ENCODE results near the gene HSDL2. TPM values are rescaled to one million over a fixed set of nuclear protein-coding genes. Genes with fewer than 3 reads are reported as not detected.

Gene HSDL2
- total and polyA plus RNA-seq, 10 of the 15 experiments (the other 5 are each of a cell fraction or from before 2014, with no cell fraction given) = 20.9 to 46.1 (median 27.0) TPM

GRCh38 chr9:112396416-112396815, 16.5 kb downstream of the HSDL2 start (continued):
- TF ChIP-seq, protein P1, sequence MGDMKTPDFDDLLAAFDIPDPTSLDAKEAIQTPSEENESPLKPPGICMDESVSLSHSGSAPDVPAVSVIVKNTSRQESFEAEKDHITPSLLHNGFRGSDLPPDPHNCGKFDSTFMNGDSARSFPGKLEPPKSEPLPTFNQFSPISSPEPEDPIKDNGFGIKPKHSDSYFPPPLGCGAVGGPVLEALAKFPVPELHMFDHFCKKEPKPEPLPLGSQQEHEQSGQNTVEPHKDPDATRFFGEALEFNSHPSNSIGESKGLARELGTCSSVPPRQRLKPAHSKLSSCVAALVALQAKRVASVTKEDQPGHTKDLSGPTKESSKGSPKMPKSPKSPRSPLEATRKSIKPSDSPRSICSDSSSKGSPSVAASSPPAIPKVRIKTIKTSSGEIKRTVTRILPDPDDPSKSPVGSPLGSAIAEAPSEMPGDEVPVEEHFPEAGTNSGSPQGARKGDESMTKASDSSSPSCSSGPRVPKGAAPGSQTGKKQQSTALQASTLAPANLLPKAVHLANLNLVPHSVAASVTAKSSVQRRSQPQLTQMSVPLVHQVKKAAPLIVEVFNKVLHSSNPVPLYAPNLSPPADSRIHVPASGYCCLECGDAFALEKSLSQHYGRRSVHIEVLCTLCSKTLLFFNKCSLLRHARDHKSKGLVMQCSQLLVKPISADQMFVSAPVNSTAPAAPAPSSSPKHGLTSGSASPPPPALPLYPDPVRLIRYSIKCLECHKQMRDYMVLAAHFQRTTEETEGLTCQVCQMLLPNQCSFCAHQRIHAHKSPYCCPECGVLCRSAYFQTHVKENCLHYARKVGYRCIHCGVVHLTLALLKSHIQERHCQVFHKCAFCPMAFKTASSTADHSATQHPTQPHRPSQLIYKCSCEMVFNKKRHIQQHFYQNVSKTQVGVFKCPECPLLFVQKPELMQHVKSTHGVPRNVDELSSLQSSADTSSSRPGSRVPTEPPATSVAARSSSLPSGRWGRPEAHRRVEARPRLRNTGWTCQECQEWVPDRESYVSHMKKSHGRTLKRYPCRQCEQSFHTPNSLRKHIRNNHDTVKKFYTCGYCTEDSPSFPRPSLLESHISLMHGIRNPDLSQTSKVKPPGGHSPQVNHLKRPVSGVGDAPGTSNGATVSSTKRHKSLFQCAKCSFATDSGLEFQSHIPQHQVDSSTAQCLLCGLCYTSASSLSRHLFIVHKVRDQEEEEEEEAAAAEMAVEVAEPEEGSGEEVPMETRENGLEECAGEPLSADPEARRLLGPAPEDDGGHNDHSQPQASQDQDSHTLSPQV (IDR thresholded peaks at IDR 0.05) = no peak

- no peak for ATAC-seq
- H3K79me2 ChIP-seq (ENCODE audit: control insufficient read depth, insufficient read depth, low read length) = no peaks in the 10 kb centered on the region
- no TSS peak for BruUV-seq (replicated peaks)
- H3K4me2 ChIP-seq (ENCODE audit: control insufficient read depth, insufficient read depth) = no peak overlapping the region
- DNase-seq (ENCODE audit: low read depth, low spot score) = no peak
- no peak overlapping the region for H3K9ac ChIP-seq (ENCODE audit: control insufficient read depth, insufficient read depth, low read length)
- H3K9me3 ChIP-seq (replicated peaks; ENCODE audit: control insufficient read depth, insufficient read depth, low read length) = no peaks in the 10 kb centered on the region; the same call in 1 of the 3 replicates
- WGBS (ENCODE audit: insufficient coverage, insufficient replicate concordance, low lambda C conversion rate, missing lambda C conversion rate) = 95% methylated on average over 9 of the region's 9 CpGs
- H3K4me1 ChIP-seq (ENCODE audit: control insufficient read depth, insufficient read depth, low read length) = no peaks in the 10 kb centered on the region
- CTCF ChIA-PET = interaction anchor here (0.9 to 1.1 kb wide), 2 partner anchors 18 to 636 kb away, joined by 3 read pairs; no protein-coding TSS in a partner anchor
- in situ Hi-C loops (cut with MboI) = no loop called here
- POLR2A ChIA-PET = no interaction called here
- SMC1A ChIA-PET (ENCODE audit: uncharacterized antibody, unreplicated experiment) = no interaction called here
- RAD21 ChIA-PET (ENCODE audit: unreplicated experiment) = no interaction called here
- no peak overlapping the region for H3K4me3 ChIP-seq
- intact Hi-C loops (cut with micrococcal nuclease; ENCODE audit: unreplicated experiment) = no loop called here
- no peaks in the 10 kb centered on the region for H3K36me3 ChIP-seq (ENCODE audit: control insufficient read depth in 2 of 2, insufficient read depth in 2 of 2, low read length in 1 of 2)
- H4K20me1 ChIP-seq (ENCODE audit: control insufficient read depth, insufficient read depth) = no peaks in the 10 kb centered on the region
- H3K27ac ChIP-seq (ENCODE audit: control insufficient read depth, insufficient read depth) = no peak overlapping the region
- H2AFZ ChIP-seq (ENCODE audit: control insufficient read depth, low read depth, low read length) = no peak overlapping the region
- no peak for FAIRE-seq
- H3K27me3 ChIP-seq (replicated peaks in 1 of 2; ENCODE audit: control insufficient read depth in 2 of 2, insufficient read depth in 2 of 2, low read length in 1 of 2) = no peaks in the 10 kb centered on the region
- TF ChIP-seq POLR2AphosphoS2 (IDR thresholded peaks at IDR 0.05; ENCODE audit: low read depth, low read length) (no peak), TCF3 (IDR thresholded peaks at IDR 0.05; ENCODE audit: borderline replicate concordance, insufficient read depth, low read depth, low read length) (no peak), BRCA1 (IDR thresholded peaks at IDR 0.05; ENCODE audit: low read depth, low read length) (no peak), PML (IDR thresholded peaks at IDR 0.05; ENCODE audit: low read length) (no peak), KLF5 (IDR thresholded peaks at IDR 0.05; ENCODE audit: partially characterized antibody) (no peak), ZSCAN29 (IDR thresholded peaks at IDR 0.05) (no peak), SPI1 (IDR thresholded peaks at IDR 0.05; ENCODE audit: borderline replicate concordance, insufficient read depth, low read depth, low read length) (no peak), BCLAF1 (IDR thresholded peaks at IDR 0.05) (no peak), ZNF274 (IDR thresholded peaks at IDR 0.05; ENCODE audit: insufficient read depth, insufficient read length) (no peak), RAD51 (IDR thresholded peaks at IDR 0.05) (no peak), PAX5 (IDR thresholded peaks at IDR 0.05; ENCODE audit: borderline replicate concordance, low read depth, low read length) (no peak)
- TF ChIP-seq, protein P2, sequence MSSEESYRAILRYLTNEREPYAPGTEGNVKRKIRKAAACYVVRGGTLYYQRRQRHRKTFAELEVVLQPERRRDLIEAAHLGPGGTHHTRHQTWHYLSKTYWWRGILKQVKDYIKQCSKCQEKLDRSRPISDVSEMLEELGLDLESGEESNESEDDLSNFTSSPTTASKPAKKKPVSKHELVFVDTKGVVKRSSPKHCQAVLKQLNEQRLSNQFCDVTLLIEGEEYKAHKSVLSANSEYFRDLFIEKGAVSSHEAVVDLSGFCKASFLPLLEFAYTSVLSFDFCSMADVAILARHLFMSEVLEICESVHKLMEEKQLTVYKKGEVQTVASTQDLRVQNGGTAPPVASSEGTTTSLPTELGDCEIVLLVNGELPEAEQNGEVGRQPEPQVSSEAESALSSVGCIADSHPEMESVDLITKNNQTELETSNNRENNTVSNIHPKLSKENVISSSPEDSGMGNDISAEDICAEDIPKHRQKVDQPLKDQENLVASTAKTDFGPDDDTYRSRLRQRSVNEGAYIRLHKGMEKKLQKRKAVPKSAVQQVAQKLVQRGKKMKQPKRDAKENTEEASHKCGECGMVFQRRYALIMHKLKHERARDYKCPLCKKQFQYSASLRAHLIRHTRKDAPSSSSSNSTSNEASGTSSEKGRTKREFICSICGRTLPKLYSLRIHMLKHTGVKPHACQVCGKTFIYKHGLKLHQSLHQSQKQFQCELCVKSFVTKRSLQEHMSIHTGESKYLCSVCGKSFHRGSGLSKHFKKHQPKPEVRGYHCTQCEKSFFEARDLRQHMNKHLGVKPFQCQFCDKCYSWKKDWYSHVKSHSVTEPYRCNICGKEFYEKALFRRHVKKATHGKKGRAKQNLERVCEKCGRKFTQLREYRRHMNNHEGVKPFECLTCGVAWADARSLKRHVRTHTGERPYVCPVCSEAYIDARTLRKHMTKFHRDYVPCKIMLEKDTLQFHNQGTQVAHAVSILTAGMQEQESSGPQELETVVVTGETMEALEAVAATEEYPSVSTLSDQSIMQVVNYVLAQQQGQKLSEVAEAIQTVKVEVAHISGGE (CRISPR knock-in tag; IDR thresholded peaks at IDR 0.05) = no peak
Observed at GRCh38 chr9:112396872-112397271, 17.0 kb downstream of the HSDL2 start.
